Stimulated activated CD4-positive, alpha-beta T cell treated with anti-CD3 and anti-CD28 coated beads, Interleukin-15, amount 100 ng/mL, for 48 hours (primary cell): ENCODE measurements around the gene GATAD2B.

ENCODE experiments used
- DNase-seq, 2 donors: peaks; one replicate each; pipeline ENCODE4 v3.0.0-alpha.2; 2020; ENCODE audit warnings: low read depth in 2 of 2

The GATAD2B gene

GRCh38 chr1:153951801-153952200 lies 29.0 kb upstream of the GATAD2B start:
- DNase-seq, result no peak

- no peak for DNase-seq
Observed at GRCh38 chr1:153951183-153951582, 28.4 kb upstream of the GATAD2B start.

GRCh38 chr1:153946622-153947241 lies 24.0 kb upstream of the GATAD2B start, which contains the start of gene DENND4B:
Gene DENND4B (minus strand): TSS chr1:153946718. CDS start chr1:153944374, 2,344 bp downstream.
- DNase-seq, result peak; percentile 58 to 70

- DNase-seq, result peak; percentile 54 to 61
Observed at GRCh38 chr1:153945795-153946621, 23.2 kb upstream of the GATAD2B start.

- peak; percentile 51 to 57 for DNase-seq
Observed at GRCh38 chr1:153945131-153945794, 22.5 kb upstream of the GATAD2B start.

- DNase-seq, result no peak
Observed at GRCh38 chr1:153944827-153945117, 22.0 kb upstream of the GATAD2B start.

GRCh38 chr1:153944005-153944826 lies 21.4 kb upstream of the GATAD2B start:
- DNase-seq, result no peak

- no peak for DNase-seq
Observed at GRCh38 chr1:153942766-153943549, 20.2 kb upstream of the GATAD2B start.

GRCh38 chr1:153941826-153942725 lies 19.3 kb upstream of the GATAD2B start:
- no peak for DNase-seq

GRCh38 chr1:153940756-153941155 lies 18.0 kb upstream of the GATAD2B start:
- DNase-seq, result no peak

GRCh38 chr1:153939476-153939875 lies 16.7 kb upstream of the GATAD2B start:
- DNase-seq, result no peak

GRCh38 chr1:153938996-153939395 lies 16.2 kb upstream of the GATAD2B start:
- no peak for DNase-seq

- DNase-seq, result no peak
Observed at GRCh38 chr1:153937331-153937730, 14.6 kb upstream of the GATAD2B start.

GRCh38 chr1:153936011-153936802 lies 13.4 kb upstream of the GATAD2B start:
- DNase-seq, result no peak

GRCh38 chr1:153934746-153935145 lies 12.0 kb upstream of the GATAD2B start:
- DNase-seq, result no peak

GRCh38 chr1:153933955-153934354 lies 11.2 kb upstream of the GATAD2B start:
- DNase-seq, result no peak

- DNase-seq, result no peak
Observed at GRCh38 chr1:153933430-153933829, 10.7 kb upstream of the GATAD2B start.

- DNase-seq, result no peak
Observed at GRCh38 chr1:153932156-153933131, 9.7 kb upstream of the GATAD2B start.
